ENCODE results near the gene ACOT12.

GRCh38 chr5:81301271-81302015 is 92.5 kb downstream of the ACOT12 start, which contains the start of gene ZCCHC9:
- TF ChIP-seq SUZ12 (IDR thresholded peaks at IDR 0.05; ENCODE audit: extremely low read depth, insufficient read depth, insufficient read length) (no peak), YY1 (IDR thresholded peaks at IDR 0.05; ENCODE audit: insufficient read depth, insufficient read length) (no peak)
